Heart right ventricle (tissue), 16 donors: Measurements from ENCODE around the gene NCKAP5. TPM values are rescaled to one million over a fixed set of nuclear protein-coding genes. Genes with fewer than 3 reads are reported as not detected.
A peak's percentile ranks its signal among the peaks of the same experiment; 100 is the strongest.

Source experiments
- ATAC-seq, 8 donors: fragments of 200-7000 bp; cut with Tn5 transposase; one replicate each; pipeline ENCODE4 v1.9.1; 2020; ENCODE audit warnings: mild to moderate bottlenecking in 8 of 8, moderate library complexity in 8 of 8, moderate number of reproducible peaks in 1 of 8
- DNase-seq, 2 donors: peaks; one replicate each; pipeline ENCODE4 v3.0.0-alpha.2; 2020
- H3K27ac ChIP-seq, 10 donors: fragments of 200-600 bp; sonication (generic) in 2 of 10; one replicate each; pipeline versions ENCODE4 v1.5.0 to v1.8.0; 2020 to 2022; ENCODE audit warnings: mild to moderate bottlenecking in 3 of 10
- H3K27me3 ChIP-seq, 7 donors: fragments of 200-600 bp; one replicate each; pipeline ENCODE4 v1.8.0; 2021 to 2022; ENCODE audit warnings: mild to moderate bottlenecking in 2 of 7
- H3K36me3 ChIP-seq, 9 donors: fragments of 200-600 bp; sonication (generic) in 1 of 9; one replicate each; pipeline versions ENCODE4 v1.5.0 to v1.8.0; 2020 to 2022; ENCODE audit warnings: mild to moderate bottlenecking in 2 of 9
- H3K4me1 ChIP-seq, 9 donors: fragments of 200-600 bp; sonication (generic) in 1 of 9; one replicate each; pipeline versions ENCODE4 v1.5.0 to v1.8.0; 2020 to 2022; ENCODE audit warnings: mild to moderate bottlenecking in 4 of 9
- H3K4me3 ChIP-seq, 10 donors: fragments of 200-600 bp; sonication (generic) in 2 of 10; one replicate each; pipeline versions ENCODE4 v1.5.0 to v1.8.0; 2020 to 2022; ENCODE audit warnings: mild to moderate bottlenecking in 7 of 10, moderate library complexity in 2 of 10
- H3K9me3 ChIP-seq, 11 donors: fragments of 200-600 bp in 10 of 11; sonication (generic) in 2 of 11; one replicate each; pipeline versions ENCODE4 v1.5.0 to v1.8.0; 2013 to 2022; ENCODE audit warnings: mild to moderate bottlenecking in 2 of 11, control low read depth in 1 of 11, moderate library complexity in 1 of 11
- CTCF ChIP-seq, 9 donors: fragments of 200-600 bp; sonication (generic) in 2 of 9; IDR thresholded peaks; one replicate each; pipeline versions ENCODE4 v1.5.0 to v1.8.0; 2021 to 2022; ENCODE audit warnings: antibody characterized with exemption in 9 of 9, mild to moderate bottlenecking in 5 of 9, moderate library complexity in 1 of 9
- WGBS, 2 donors: extraction: QIAGEN DNeasy Blood & Tissue Kit; methylation state at CpG; one replicate each; pipeline ENCODE4 v1.1.7; 2013; ENCODE audit warnings: inconsistent platforms in 1 of 2; 5-methylcytosine and 5-hydroxymethylcytosine counted together
- intact Hi-C, 10 donors: fragments of 100-400 bp; cut with DNase I; formaldehyde crosslinking; loops; one replicate each; pipeline versions ENCODE4 v1.11.1 to v1.14.2; 2022
- polyA plus RNA-seq, 2 donors: library from polyadenylated mRNA; stranded (reverse); fragments of 200-250 nt; gene quantifications; one replicate each; pipeline ENCODE4 v1.2.3, GENCODE V29; 2013
- total RNA-seq, 10 donors: library from RNA; stranded (reverse); fragmentation: NEBNext Ultra II Directional in 3 of 10; extraction: Animal tissue kit (Norgen Biotek cat#: 25700) in 3 of 10; gene quantifications; one replicate each; pipeline versions ENCODE4 v1.2.1 to v1.2.4, GENCODE V29; 2021 to 2023
- donor health status: Arrhythmogenic right ventricular cardiomyopathy.
- donor health status: ischemic (EF 13 %, LVEDD 7.1; RV severe dilation, severe dysfunction).
- donor health status: healthy with polysubstance abuse.
- donor health status: DM: no; HTN: yes; CAD: no.
- donor health status: DM: no; HTN: no; CAD: no.
- donor health status: ischemic (EF 25% LVEDD 6.9; RV normal size, moderate dysfunction).
- donor health status: ischemic (EF 25% LVEDD 5.7; RV mildly dilated, moderate dysfunction).
- donor health status: healthy.
- donor health status: DM: yes; HTN: yes; CAD: no.
- donor health status: Ischemic cardiomyopathy.
- donor health status: ischemic (EF 35%, LVEDD 5.7; RV mildly dilated, moderate dysfunction).
- donor health status: nonischemic (EF 11% LVEDD 7.7; RV severe dilation, severe dysfunction).
- donor health status: DM: yes; HTN: yes; CAD: no.
- donor health status: PGD.
- donor health status: ischemic (EF 29% LVEDD 5.4; RV normal size, mild dysfunction).
- donor health status: nonischemic (EF 23%, LVEDD 6.1; RV moderate dilation, normal function).

NCKAP5 gene
- total and polyA plus RNA-seq, 12 donors, result 0.57 to 11.7 (median 6.2) TPM

GRCh38 chr2:133360190-133360589 is 208.1 kb downstream of the NCKAP5 start:
- H3K36me3 ChIP-seq, result no peaks in the 10 kb centered on the region
- H3K27me3 ChIP-seq, result no peaks in the 10 kb centered on the region
- no peaks in the 10 kb centered on the region for H3K9me3 ChIP-seq
- ATAC-seq, result no peak
- peaks cover 0 to 19% (median 0%) of the 10 kb centered on the region in 9 donors for H3K4me1 ChIP-seq
- DNase-seq, result no peak
- intact Hi-C loops, result no loop called here
- no peak for TF ChIP-seq CTCF (IDR thresholded peaks at IDR 0.05)
- WGBS, 2 donors, result 61 to 65% methylated on average over 3 of the region's 3 CpGs
- no peak overlapping the region for H3K4me3 ChIP-seq
- no peak overlapping the region for H3K27ac ChIP-seq

- Histone ChIP-seq H3K4me3 (no peak overlapping the region), H3K36me3 (no peaks in the 10 kb centered on the region), H3K27ac (no peak overlapping the region), H3K27me3 (no peaks in the 10 kb centered on the region), H3K9me3 (no peaks in the 10 kb centered on the region), H3K4me1 (no peaks in the 10 kb centered on the region)
- 40 to 52% methylated on average over 1 of the region's 1 CpG for WGBS, 2 donors
- intact Hi-C loops, result no loop called here
- ATAC-seq (peak in 6 of 8 donors; percentile 64 to 85 (median 68)), DNase-seq (peak in 1 of 2 donors; percentile 4)
- no peak for TF ChIP-seq CTCF (IDR thresholded peaks at IDR 0.05)
These were observed 215.5 kb downstream of the NCKAP5 start for GRCh38 chr2:133352719-133353118.

GRCh38 chr2:133346654-133347053 is 221.6 kb downstream of the NCKAP5 start:
- Histone ChIP-seq H3K9me3 (no peaks in the 10 kb centered on the region), H3K4me1 (no peaks in the 10 kb centered on the region), H3K27me3 (no peaks in the 10 kb centered on the region), H3K27ac (no peak overlapping the region), H3K4me3 (no peak overlapping the region), H3K36me3 (no peaks in the 10 kb centered on the region)
- TF ChIP-seq CTCF (IDR thresholded peaks at IDR 0.05), result no peak
- intact Hi-C loops, result no loop called here
- ATAC-seq, result peak in 1 of 8 donors; percentile 27
- DNase-seq, result no peak
- WGBS, 2 donors, result 86 to 87% methylated on average over 4 of the region's 4 CpGs

- 96 to 100% methylated on average over 1 of the region's 1 CpG for WGBS, 2 donors
- intact Hi-C loops, result no loop called here
- Histone ChIP-seq H3K4me1 (no peaks in the 10 kb centered on the region), H3K27ac (no peak overlapping the region), H3K9me3 (no peaks in the 10 kb centered on the region), H3K27me3 (no peaks in the 10 kb centered on the region), H3K4me3 (no peak overlapping the region), H3K36me3 (no peaks in the 10 kb centered on the region)
- TF ChIP-seq CTCF (IDR thresholded peaks at IDR 0.05), result no peak
- ATAC-seq, result no peak
- no peak for DNase-seq
These were observed 222.6 kb downstream of the NCKAP5 start for GRCh38 chr2:133345638-133346037.
